IMR-90 (cell line): ENCODE measurements around the gene TBC1D12. TPM values are rescaled to one million over a fixed set of nuclear protein-coding genes. Genes with fewer than 3 reads are reported as not detected.

Source experiments
- ATAC-seq: fragments of 200-7000 bp; cut with Tn5 transposase; 2 replicates; pipeline ENCODE4 v1.9.1; 2020; ENCODE audit warnings: low read depth, mild to moderate bottlenecking, moderate library complexity
- BruUV-seq: library from RNA; stranded (reverse); fragments of 400-500 nt; replicated peaks from 2 replicates; lab custom pipeline; 2021; lab: Mats Ljungman, UMichigan
- CTCF ChIA-PET: fragments of 300-600 bp; formaldehyde crosslinking; extraction: SDS; loops from one replicate; lab custom pipeline; 2021; ENCODE audit warnings: antibody characterized with exemption; lab: Yijun Ruan, JAX
- POLR2A ChIA-PET: fragments of 300-600 bp; sonication (Branson Sonifier 250); formaldehyde crosslinking; loops from one replicate; lab custom pipeline; 2022; ENCODE audit warnings: antibody characterized with exemption; ENCODE audit not compliant: unreplicated experiment; lab: Charles Lee
- DNase-seq: peaks from one replicate; pipeline ENCODE4 v3.0.0; 2013
- H2AFZ ChIP-seq: replicated peaks from 2 replicates; pipeline ENCODE3; 2013; ENCODE audit warnings: low read length, mild to moderate bottlenecking; ENCODE audit not compliant: poor library complexity
- H2AK5ac ChIP-seq: 2 replicates; pipeline ENCODE4 v1.6.1; 2013; ENCODE audit warnings: low read depth, low read length, inconsistent platforms
- H2AK9ac ChIP-seq: replicated peaks from 2 replicates; pipeline ENCODE3; 2013; ENCODE audit warnings: mild to moderate bottlenecking, low read depth, low read length, moderate library complexity; ENCODE audit not compliant: poor library complexity
- H2BK120ac ChIP-seq: 2 replicates; pipeline ENCODE4 v1.6.1; 2013; ENCODE audit warnings: low read depth, low read length, inconsistent platforms
- H2BK15ac ChIP-seq: 3 replicates; pipeline ENCODE4 v1.6.1; 2013; ENCODE audit warnings: low read depth, low read length, inconsistent platforms
- H2BK20ac ChIP-seq: 2 replicates; pipeline ENCODE4 v1.6.1; 2013; ENCODE audit warnings: low read depth, mild to moderate bottlenecking, inconsistent platforms, low read length, moderate library complexity
- H2BK5ac ChIP-seq: 2 replicates; pipeline ENCODE4 v1.6.1; 2013; ENCODE audit warnings: mild to moderate bottlenecking, low read depth, low read length, inconsistent platforms; ENCODE audit not compliant: poor library complexity, severe bottlenecking
- H3K14ac ChIP-seq: replicated peaks from 2 replicates; pipeline ENCODE4 v1.6.1; 2013; ENCODE audit warnings: low read depth, low read length, inconsistent platforms
- H3K18ac ChIP-seq: 2 replicates; pipeline ENCODE4 v1.6.1; 2013; ENCODE audit warnings: low read depth, low read length, control low read depth
- H3K23ac ChIP-seq: 2 replicates; pipeline ENCODE4 v1.6.1; 2013; ENCODE audit warnings: low read depth, low read length, inconsistent platforms
- H3K27ac ChIP-seq: 2 replicates; pipeline ENCODE4 v1.5.1; 2013; ENCODE audit warnings: mild to moderate bottlenecking, control low read depth, low read length; ENCODE audit not compliant: insufficient read depth
- H3K27me3 ChIP-seq: 2 replicates; pipeline ENCODE4 v1.6.1; 2013; ENCODE audit warnings: low read length; ENCODE audit not compliant: control insufficient read depth, insufficient read depth
- H3K36me3 ChIP-seq: 2 replicates; pipeline ENCODE4 v1.6.1; 2013; ENCODE audit warnings: low read length, mixed read lengths; ENCODE audit not compliant: control insufficient read depth, insufficient read depth
- H3K4ac ChIP-seq: 2 replicates; pipeline ENCODE4 v1.6.1; 2013; ENCODE audit warnings: low read depth, low read length, inconsistent platforms
- H3K4me1 ChIP-seq: 2 replicates; pipeline ENCODE4 v1.6.1; 2013; ENCODE audit warnings: low read length, mixed read lengths; ENCODE audit not compliant: control insufficient read depth, insufficient read depth
- H3K4me2 ChIP-seq: 2 replicates; pipeline ENCODE4 v1.6.1; 2013; ENCODE audit warnings: low read depth, mild to moderate bottlenecking, control low read depth, low read length, moderate library complexity
- H3K4me3 ChIP-seq: 2 replicates; pipeline ENCODE4 v1.5.1; 2013; ENCODE audit warnings: low read depth, mild to moderate bottlenecking, control low read depth, low read length, moderate library complexity; ENCODE audit not compliant: insufficient read depth
- H3K56ac ChIP-seq: 2 replicates; pipeline ENCODE4 v1.6.1; 2013; ENCODE audit warnings: low read length, inconsistent platforms; ENCODE audit not compliant: insufficient read depth; ENCODE audit errors: extremely low read depth
- H3K79me1 ChIP-seq, 2 experiments: 2 replicates each; pipeline ENCODE4 v1.6.1; 2013; ENCODE audit warnings: low read length in 2 of 2, inconsistent platforms in 1 of 2, low read depth in 1 of 2
- H3K9ac ChIP-seq: 2 replicates; pipeline ENCODE4 v1.6.1; 2013; ENCODE audit warnings: low read depth, low read length, control low read depth
- H3K9me1 ChIP-seq: 2 replicates; pipeline ENCODE4 v1.6.1; 2013; ENCODE audit warnings: low read length, inconsistent platforms; ENCODE audit not compliant: insufficient read depth
- H3K9me3 ChIP-seq: 2 replicates; pipeline ENCODE4 v1.6.1; 2013; ENCODE audit warnings: low read length; ENCODE audit not compliant: control insufficient read depth, insufficient read depth
- H4K20me1 ChIP-seq: 2 replicates; pipeline ENCODE4 v1.6.1; 2013; ENCODE audit warnings: low read length, inconsistent platforms; ENCODE audit not compliant: insufficient read depth
- H4K5ac ChIP-seq: 2 replicates; pipeline ENCODE4 v1.6.1; 2013; ENCODE audit warnings: mild to moderate bottlenecking, low read depth, low read length, control low read depth
- H4K8ac ChIP-seq, 2 experiments: 2 replicates each; pipeline ENCODE4 v1.6.1; 2013; ENCODE audit warnings: low read depth in 2 of 2, low read length in 2 of 2, control low read depth in 1 of 2, inconsistent platforms in 1 of 2
- H4K91ac ChIP-seq: 2 replicates; pipeline ENCODE4 v1.6.1; 2013; ENCODE audit warnings: low read depth, low read length, inconsistent platforms; ENCODE audit not compliant: insufficient read depth
- BHLHE40 ChIP-seq: fragments of 150-350 bp; IDR thresholded peaks from 2 replicates; pipeline ENCODE4 v1.6.1; 2016; ENCODE audit warnings: mild to moderate bottlenecking, low read depth, low read length
- CEBPB ChIP-seq: IDR thresholded peaks from 2 replicates; pipeline ENCODE4 v1.6.1; 2012; ENCODE audit warnings: low read depth, low read length, improper control_type of control experiment
- CHD1 ChIP-seq: IDR thresholded peaks from 2 replicates; pipeline ENCODE4 v1.6.1; 2012; ENCODE audit warnings: low read depth, low read length, improper control_type of control experiment
- CTCF ChIP-seq: conservative IDR thresholded peaks from 2 replicates; pipeline ENCODE4 v1.5.1; 2012; ENCODE audit warnings: mild to moderate bottlenecking, low read depth, low read length, improper control_type of control experiment
- ELK1 ChIP-seq: fragments of 150-350 bp; IDR thresholded peaks from 2 replicates; pipeline ENCODE4 v1.6.1; 2016; ENCODE audit warnings: low read depth, mild to moderate bottlenecking, low read length, moderate library complexity, borderline replicate concordance
- FOS ChIP-seq: fragments of 150-350 bp; IDR thresholded peaks from 2 replicates; pipeline ENCODE4 v1.6.1; 2016; ENCODE audit warnings: low read depth, low read length
- MAFK ChIP-seq: IDR thresholded peaks from 2 replicates; pipeline ENCODE4 v1.6.1; 2012; ENCODE audit warnings: low read depth, low read length, improper control_type of control experiment
- MAZ ChIP-seq: IDR thresholded peaks from 2 replicates; pipeline ENCODE4 v1.6.1; 2012; ENCODE audit warnings: low read depth, mild to moderate bottlenecking, low read length, improper control_type of control experiment, moderate library complexity, borderline replicate concordance
- NFE2L2 ChIP-seq: fragments of 150-350 bp; IDR thresholded peaks from 2 replicates; pipeline ENCODE4 v1.6.1; 2016; ENCODE audit warnings: low read depth, mild to moderate bottlenecking, low read length
- RAD21 ChIP-seq: IDR thresholded peaks from 2 replicates; pipeline ENCODE4 v1.6.1; 2012; ENCODE audit warnings: low read length, improper control_type of control experiment
- RCOR1 ChIP-seq: IDR thresholded peaks from 2 replicates; pipeline ENCODE4 v1.6.1; 2012; ENCODE audit warnings: mild to moderate bottlenecking, low read length, improper control_type of control experiment; ENCODE audit not compliant: insufficient replicate concordance
- SMC3 ChIP-seq: fragments of 150-350 bp; IDR thresholded peaks from 2 replicates; pipeline ENCODE4 v1.6.1; 2016; ENCODE audit warnings: low read depth, mild to moderate bottlenecking, antibody characterized with exemption, low read length, moderate library complexity
- WGBS, 2 experiments: methylation state at CpG; one replicate each; pipeline versions ENCODE4 v1.1.5 to v1.1.7; 2013; ENCODE audit warnings: missing lambda C conversion rate in 2 of 2; ENCODE audit not compliant: insufficient read length in 1 of 2; ENCODE audit errors: extremely low coverage in 2 of 2; 5-methylcytosine and 5-hydroxymethylcytosine counted together
- dilution Hi-C: fragments of 300-500 bp; cut with HindIII; formaldehyde crosslinking; loops from one replicate; pipeline ENCODE4 v1.14.3; 2018; ENCODE audit warnings: low sequenced_read_pairs; ENCODE audit not compliant: unreplicated experiment
- in situ Hi-C: fragments of 300-500 bp; cut with MboI; formaldehyde crosslinking; loops from 3 replicates; pipeline ENCODE4 v1.14.3; 2019; ENCODE audit warnings: low sequenced_read_pairs, inconsistent platforms, mixed read lengths
- intact Hi-C: fragments of 100-400 bp; cut with micrococcal nuclease; formaldehyde crosslinking; loops from 2 replicates; pipeline ENCODE4 v1.10.0; 2022
- polyA plus RNA-seq, 3 experiments: library from polyadenylated mRNA; depleted of rRNA; stranded (reverse); fragments of >200 nt; gene quantifications; 2 replicates each; pipeline ENCODE4 v1.2.3, GENCODE V29; 2012; ENCODE audit warnings: low replicate concordance in 1 of 3
- total RNA-seq: library from RNA; depleted of rRNA; stranded (reverse); fragments of >200 nt; gene quantifications from 2 replicates; pipeline ENCODE4 v1.2.3, GENCODE V29; 2012

The TBC1D12 gene
- total and polyA plus RNA-seq, 2 of the 4 experiments (the other 2 are of a cell fraction), result 1.9 to 5.4 TPM

- no TSS peak for BruUV-seq
- WGBS, 2 experiments, result 65% methylated on average over 4 of the region's 12 CpGs; no CpG with 5 or more reads in 1 of the 2 experiments
- H3K4me2 ChIP-seq, result peak overlapping the region; percentile 2; the same call in 1 of the 2 replicates
- DNase-seq, result peak; percentile 35
- no peak overlapping the region for H2AK5ac ChIP-seq
- peak; percentile 9; the same call in 1 of the 2 replicates for ATAC-seq
- H3K9ac ChIP-seq, result no peak overlapping the region
- no peak overlapping the region for H2BK20ac ChIP-seq
- no peak overlapping the region for H4K91ac ChIP-seq
- no peak overlapping the region for H3K14ac ChIP-seq
- in situ Hi-C loops (no loop called here), intact Hi-C loops (loop anchor here (1.0 kb wide), 1 partner anchor 32 kb away; no protein-coding TSS in a partner anchor), dilution Hi-C loops (no loop called here)
- no peak overlapping the region for H2BK5ac ChIP-seq
- H4K20me1 ChIP-seq, result no peaks in the 10 kb centered on the region
- no peak overlapping the region for H3K56ac ChIP-seq
- H2BK120ac ChIP-seq, result no peak overlapping the region
- TF ChIP-seq ELK1, result no peak
- no peak for TF ChIP-seq RCOR1
- TF ChIP-seq BHLHE40, result no peak
- TF ChIP-seq CTCF, result no peak
- TF ChIP-seq CEBPB, result no peak
- TF ChIP-seq MAZ, result no peak
- no peak for TF ChIP-seq FOS
- no peak for TF ChIP-seq CHD1
- no peak for TF ChIP-seq MAFK
- no peak for TF ChIP-seq SMC3
- no peak for TF ChIP-seq NFE2L2
- TF ChIP-seq RAD21, result no peak
- no peak overlapping the region for H2AK9ac ChIP-seq
- no peak overlapping the region for H2BK15ac ChIP-seq
- ChIA-PET CTCF (interaction anchor here (0.6 to 1.8 kb wide), 2 partner anchors 16 to 46 kb away, joined by 3 to 4 read pairs; no protein-coding TSS in a partner anchor), POLR2A (no interaction called here)
- H3K36me3 ChIP-seq, result no peaks in the 10 kb centered on the region
- H3K4me3 ChIP-seq, result no peak overlapping the region
- no peaks in the 10 kb centered on the region; the same call in 1 of the 2 replicates for H3K9me1 ChIP-seq
- no peaks in the 10 kb centered on the region for H3K9me3 ChIP-seq
- no peaks in the 10 kb centered on the region for H3K4me1 ChIP-seq
- H4K8ac ChIP-seq, result no peak overlapping the region
- no peak overlapping the region for H3K18ac ChIP-seq
- H3K27me3 ChIP-seq, result no peaks in the 10 kb centered on the region; the same call in 1 of the 2 replicates
- H3K27ac ChIP-seq, result no peak overlapping the region
- H3K79me1 ChIP-seq, result no peaks in the 10 kb centered on the region
- no peak overlapping the region for H3K23ac ChIP-seq
- H4K5ac ChIP-seq, result 0 out of 2 replicates have a peak overlapping the region, but pooled peaks have one; percentile 2
- H3K4ac ChIP-seq, result no peak overlapping the region
- no peak overlapping the region for H2AFZ ChIP-seq
Observed at GRCh38 chr10:94397549-94398370, 4.6 kb upstream of the TBC1D12 start.
